Subcutaneous adipose tissue (tissue), 4 donors: ENCODE results near the gene DUS1L. TPM values are rescaled to one million over a fixed set of nuclear protein-coding genes. Genes with fewer than 3 reads are reported as not detected.

Experiments
- total RNA-seq, 4 donors: library from RNA; depleted of rRNA; stranded (reverse); fragments of >200 nt; gene quantifications; one replicate each; pipeline ENCODE4 v1.1.0, GENCODE V29; 2016
- TF ChIP-seq, protein P1 (sequence below): fragments of 450-650 bp; IDR thresholded peaks from one replicate; pipeline ENCODE4 v1.5.1; 2016; ENCODE audit warnings: low read depth, mild to moderate bottlenecking, control low read depth, antibody characterized with exemption, moderate library complexity

Gene DUS1L
- total RNA-seq, 4 donors from 2014 or later = 45.0 to 147 (median 52.3) TPM

DNA sequence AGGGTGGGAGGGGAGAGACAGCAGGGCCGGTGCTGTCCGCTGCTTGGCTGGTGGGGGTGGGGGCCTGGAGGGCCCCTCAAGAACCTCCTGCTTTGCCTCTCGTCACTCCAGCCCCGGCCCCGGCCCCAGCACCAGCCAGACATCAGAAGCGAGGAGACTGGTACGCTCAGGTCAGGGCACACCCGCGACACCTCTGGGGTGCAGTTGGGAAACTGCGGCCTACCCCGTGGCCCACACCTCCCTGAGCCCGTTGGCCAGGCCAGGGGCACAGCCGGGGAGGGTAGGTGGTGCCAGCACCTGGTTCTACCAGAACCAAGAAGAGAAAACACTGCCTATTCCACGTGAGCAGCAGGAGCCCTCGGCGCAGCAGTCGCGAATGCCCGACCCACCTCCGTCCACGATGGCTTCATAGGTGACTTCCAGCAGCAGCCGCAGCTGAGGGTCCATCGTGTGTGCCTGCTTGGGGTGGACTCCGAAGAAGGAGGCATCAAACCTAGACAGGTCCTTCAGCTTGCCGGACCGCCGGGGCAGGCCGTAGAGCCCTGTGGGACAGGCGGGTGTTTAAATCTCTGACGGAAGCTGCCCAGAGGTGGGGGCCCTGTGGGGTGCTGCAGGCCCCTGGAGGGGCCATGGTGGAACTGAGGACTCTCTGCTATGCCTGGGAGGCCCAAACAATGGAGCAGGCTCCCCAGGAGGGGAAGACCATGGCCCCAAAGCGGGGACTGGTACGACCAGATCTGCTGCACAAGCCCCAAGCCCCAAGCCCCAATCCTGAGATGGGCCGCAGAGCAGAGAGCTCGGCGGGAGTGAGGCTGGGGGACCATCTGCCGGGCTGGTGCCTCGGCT is 29.6 kb upstream of the DUS1L start:
- TF ChIP-seq, protein P1, sequence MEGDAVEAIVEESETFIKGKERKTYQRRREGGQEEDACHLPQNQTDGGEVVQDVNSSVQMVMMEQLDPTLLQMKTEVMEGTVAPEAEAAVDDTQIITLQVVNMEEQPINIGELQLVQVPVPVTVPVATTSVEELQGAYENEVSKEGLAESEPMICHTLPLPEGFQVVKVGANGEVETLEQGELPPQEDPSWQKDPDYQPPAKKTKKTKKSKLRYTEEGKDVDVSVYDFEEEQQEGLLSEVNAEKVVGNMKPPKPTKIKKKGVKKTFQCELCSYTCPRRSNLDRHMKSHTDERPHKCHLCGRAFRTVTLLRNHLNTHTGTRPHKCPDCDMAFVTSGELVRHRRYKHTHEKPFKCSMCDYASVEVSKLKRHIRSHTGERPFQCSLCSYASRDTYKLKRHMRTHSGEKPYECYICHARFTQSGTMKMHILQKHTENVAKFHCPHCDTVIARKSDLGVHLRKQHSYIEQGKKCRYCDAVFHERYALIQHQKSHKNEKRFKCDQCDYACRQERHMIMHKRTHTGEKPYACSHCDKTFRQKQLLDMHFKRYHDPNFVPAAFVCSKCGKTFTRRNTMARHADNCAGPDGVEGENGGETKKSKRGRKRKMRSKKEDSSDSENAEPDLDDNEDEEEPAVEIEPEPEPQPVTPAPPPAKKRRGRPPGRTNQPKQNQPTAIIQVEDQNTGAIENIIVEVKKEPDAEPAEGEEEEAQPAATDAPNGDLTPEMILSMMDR = no peak

DNA sequence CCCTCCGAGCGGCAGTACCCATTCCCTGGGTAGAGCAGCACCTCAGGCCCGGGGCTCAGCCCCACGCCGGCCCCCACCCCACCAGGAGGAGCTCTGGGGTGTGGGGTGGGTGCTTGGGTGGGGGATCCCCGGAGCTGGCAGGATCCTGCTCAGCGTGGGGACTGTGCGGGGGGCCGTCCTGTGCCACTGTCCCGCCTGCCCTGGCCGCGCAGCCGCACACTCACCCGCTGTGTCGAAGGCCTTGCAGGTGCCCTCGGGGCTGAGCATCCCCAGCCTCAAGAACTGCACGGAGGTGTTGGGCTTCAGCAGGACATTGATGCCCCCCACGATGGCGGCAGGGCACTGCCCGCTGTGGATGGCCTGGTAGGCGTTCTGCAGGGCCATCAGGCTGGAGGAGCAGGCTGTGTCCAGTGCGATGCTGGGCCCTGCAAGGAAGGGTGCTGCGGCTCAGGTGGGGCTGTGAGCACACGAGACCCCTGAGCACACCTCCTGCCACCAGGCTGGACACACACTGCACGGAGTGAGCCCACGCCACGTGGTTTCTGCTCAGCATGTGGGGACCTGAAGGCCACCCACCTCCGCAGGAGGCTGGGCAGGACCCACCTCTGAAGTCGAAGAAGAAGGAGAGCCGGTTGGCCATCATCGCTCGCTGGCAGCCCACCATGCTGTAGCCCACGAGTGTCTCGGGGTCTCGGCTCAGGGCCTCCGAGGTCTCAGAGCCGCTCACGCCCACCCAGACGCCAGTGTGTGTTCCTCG is 27.6 kb upstream of the DUS1L start:
- TF ChIP-seq, protein P1 = no peak

DNA sequence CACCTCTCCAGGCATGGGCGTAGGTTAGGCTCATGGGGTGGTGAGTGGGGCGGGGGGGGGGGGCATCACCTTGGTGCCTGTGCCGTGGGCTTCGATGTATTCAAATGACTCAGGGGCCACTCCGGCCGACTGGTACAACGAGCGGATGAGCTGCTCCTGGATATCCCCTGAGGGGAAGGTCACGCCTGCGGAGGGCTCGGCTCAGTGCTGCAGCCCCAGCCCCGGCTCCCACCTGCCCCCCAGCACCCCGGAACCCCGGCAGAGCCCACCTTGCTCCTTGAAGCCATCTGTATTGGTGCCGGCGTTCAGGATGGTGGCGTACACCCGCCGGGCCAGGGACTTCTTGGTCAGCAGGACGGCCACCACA is 27.0 kb upstream of the DUS1L start:
- TF ChIP-seq, protein P1 = no peak

DNA sequence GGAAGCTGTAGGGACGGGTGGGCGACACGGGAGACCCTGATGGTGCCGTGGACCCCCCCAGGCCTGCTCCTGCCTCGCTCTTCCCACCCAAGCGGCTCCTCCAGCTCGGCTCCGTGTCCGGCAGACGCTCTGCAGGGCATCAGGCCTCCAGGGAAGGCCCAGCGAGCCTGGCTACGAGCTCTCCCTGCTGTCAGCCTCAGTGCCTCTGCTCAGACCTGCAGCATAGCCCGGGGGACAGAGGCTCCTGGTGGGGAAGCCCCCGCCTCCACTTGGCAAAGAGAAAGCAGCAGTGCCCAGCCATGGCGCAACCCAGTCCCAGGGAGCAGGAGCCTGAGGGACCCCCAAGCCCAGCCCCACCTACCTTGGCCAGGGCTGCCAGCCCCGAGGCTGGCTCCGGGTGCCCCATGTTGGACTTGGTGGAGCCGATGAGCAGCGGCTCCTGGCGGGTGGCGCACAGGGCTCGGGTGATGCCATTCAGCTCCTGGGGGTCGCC is 26.5 kb upstream of the DUS1L start:
- TF ChIP-seq, protein P1 = no peak

DNA sequence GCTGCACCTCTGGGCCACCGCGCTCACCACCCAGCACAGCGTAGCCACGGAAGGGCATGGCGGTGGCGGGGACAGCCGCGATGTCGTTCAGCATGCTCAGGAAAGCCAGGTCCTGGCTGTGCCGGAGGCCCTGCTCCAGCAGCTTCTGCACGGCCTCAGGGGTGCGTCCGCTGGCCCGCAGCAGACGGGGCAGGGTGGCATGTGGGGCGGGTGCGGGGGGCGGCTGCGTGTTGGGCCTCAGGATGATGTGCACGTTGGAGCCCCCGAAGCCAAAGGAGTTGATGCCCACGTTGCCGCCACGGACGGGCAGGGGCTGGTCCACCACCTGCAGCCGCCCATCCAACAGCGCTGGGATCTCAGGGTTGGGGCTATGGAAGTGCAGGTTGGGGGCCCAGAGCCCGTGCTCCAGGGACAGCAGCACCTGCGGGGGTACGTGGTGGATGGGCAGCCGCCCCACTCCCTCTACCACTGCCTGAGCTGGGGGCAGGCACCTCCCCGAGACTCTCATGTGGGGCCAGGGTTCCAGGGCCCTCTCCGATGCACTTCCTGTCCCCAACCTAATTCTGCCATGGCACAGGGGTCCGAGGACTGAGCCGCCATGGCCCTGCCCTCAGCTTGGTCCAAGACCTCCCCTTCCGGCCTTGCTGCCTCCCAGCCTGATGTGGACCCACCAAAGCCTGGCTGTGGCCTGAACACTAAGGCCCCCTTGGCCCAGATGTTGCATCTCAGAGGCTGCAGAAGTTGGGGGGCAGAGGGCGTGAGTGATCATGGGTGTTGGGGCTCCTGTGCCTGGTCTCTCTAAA is 25.9 kb upstream of the DUS1L start:
- TF ChIP-seq, protein P1 = no peak

DNA sequence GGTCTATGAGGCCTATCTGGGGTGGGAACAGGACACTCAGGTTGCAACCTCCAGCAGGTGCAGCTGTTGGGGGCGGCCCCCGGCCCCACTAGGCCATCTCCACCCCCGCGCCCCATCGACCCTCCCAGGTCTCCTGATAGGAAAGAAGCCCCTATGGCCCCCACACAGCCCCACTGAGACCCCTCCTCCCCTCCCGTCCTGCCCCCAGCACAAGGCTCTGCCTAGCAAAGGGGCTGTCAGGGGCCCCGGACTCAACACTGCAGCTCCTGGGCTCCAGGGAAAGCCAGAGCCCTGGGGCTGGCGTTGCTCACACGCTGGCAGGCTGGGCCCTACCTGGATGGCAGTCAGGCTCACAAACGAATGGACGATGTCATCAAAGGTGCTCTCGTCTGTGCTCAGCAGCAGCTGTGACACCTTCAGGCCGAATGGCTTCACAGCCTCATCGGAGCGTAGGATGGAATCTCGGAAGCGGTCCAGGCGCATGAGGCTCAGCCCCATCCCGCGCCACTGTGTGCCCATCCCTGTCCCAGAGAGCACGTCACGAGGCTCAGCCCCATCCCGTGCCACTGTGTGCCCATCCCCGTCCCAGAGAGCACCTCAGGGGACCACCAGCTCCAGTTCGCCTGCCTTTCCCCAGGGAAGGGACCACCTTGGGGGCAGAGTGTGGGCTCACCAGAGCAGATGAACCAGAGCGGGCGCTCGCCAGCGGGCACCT is 25.1 kb upstream of the DUS1L start:
- TF ChIP-seq, protein P1 = no peak
